Liver (tissue), 9 donors: ENCODE measurements around the gene RD3L. TPM values are rescaled to one million over a fixed set of nuclear protein-coding genes. Genes with fewer than 3 reads are reported as not detected.

Experiments
- DNase-seq: peaks from one replicate; pipeline ENCODE4 v3.0.0-alpha.2; 2017; ENCODE audit warnings: low spot score
- H3K27ac ChIP-seq, 2 donors: one replicate each; pipeline ENCODE4 v1.7.0; 2013; ENCODE audit warnings: inconsistent platforms in 2 of 2, low read length in 2 of 2, control low read depth in 1 of 2, low read depth in 1 of 2, mild to moderate bottlenecking in 1 of 2
- H3K27me3 ChIP-seq, 4 donors: one replicate each; pipeline versions ENCODE4 v1.6.1 to v1.7.0; 2013; ENCODE audit warnings: low read length in 3 of 4, inconsistent platforms in 1 of 4, mild to moderate bottlenecking in 1 of 4, moderate library complexity in 1 of 4; ENCODE audit not compliant: control insufficient read depth in 4 of 4, insufficient read depth in 4 of 4
- H3K36me3 ChIP-seq, 4 donors: one replicate each; pipeline versions ENCODE4 v1.6.1 to v1.7.0; 2013; ENCODE audit warnings: low read length in 3 of 4, mild to moderate bottlenecking in 3 of 4, low read depth in 1 of 4, moderate library complexity in 1 of 4; ENCODE audit not compliant: control insufficient read depth in 4 of 4, insufficient read depth in 3 of 4
- H3K4me1 ChIP-seq, 4 donors: one replicate each; pipeline versions ENCODE4 v1.6.1 to v1.7.0; 2013; ENCODE audit warnings: low read length in 3 of 4, mild to moderate bottlenecking in 3 of 4, moderate library complexity in 1 of 4; ENCODE audit not compliant: control insufficient read depth in 4 of 4, insufficient read depth in 4 of 4
- H3K4me3 ChIP-seq, 3 donors: one replicate each; pipeline versions ENCODE4 v1.6.1 to v1.7.0; 2013; ENCODE audit warnings: low read length in 3 of 3, control low read depth in 1 of 3, low read depth in 1 of 3, mild to moderate bottlenecking in 1 of 3
- H3K9ac ChIP-seq, 2 donors: one replicate each; pipeline ENCODE4 v1.7.0; 2013; ENCODE audit warnings: low read length in 2 of 2, mild to moderate bottlenecking in 2 of 2, moderate library complexity in 2 of 2, control low read depth in 1 of 2, low read depth in 1 of 2
- H3K9me3 ChIP-seq, 4 donors: one replicate each; pipeline versions ENCODE4 v1.6.1 to v1.7.0; 2013; ENCODE audit warnings: low read length in 3 of 4; ENCODE audit not compliant: control insufficient read depth in 4 of 4
- EGR1 ChIP-seq, 2 donors: IDR thresholded peaks; 2 replicates each; pipeline ENCODE4 v1.6.1; 2016 to 2018; ENCODE audit warnings: antibody characterized with exemption in 2 of 2, low read depth in 2 of 2
- FOXA2 ChIP-seq: IDR thresholded peaks from 2 replicates; pipeline ENCODE4 v1.6.1; 2016; ENCODE audit warnings: antibody characterized with exemption
- GABPA ChIP-seq, 2 donors: IDR thresholded peaks in 1 of 2; conservative IDR thresholded peaks in 1 of 2; 2 replicates each; pipeline ENCODE4 v1.6.1; 2016; ENCODE audit warnings: antibody characterized with exemption in 2 of 2, mild to moderate bottlenecking in 1 of 2, moderate library complexity in 1 of 2
- HNF4A ChIP-seq, 2 donors: conservative IDR thresholded peaks; 2 replicates each; pipeline ENCODE4 v1.6.1; 2016; ENCODE audit warnings: antibody characterized with exemption in 2 of 2, mild to moderate bottlenecking in 2 of 2
- NR2F2 ChIP-seq: IDR thresholded peaks from 2 replicates; pipeline ENCODE4 v1.6.1; 2016; ENCODE audit warnings: antibody characterized with exemption
- RXRA ChIP-seq, 2 donors: IDR thresholded peaks; 2 replicates each; pipeline ENCODE4 v1.6.1; 2017 to 2018; ENCODE audit warnings: antibody characterized with exemption in 2 of 2, mild to moderate bottlenecking in 1 of 2
- SP1 ChIP-seq: IDR thresholded peaks from 2 replicates; pipeline ENCODE4 v1.6.1; 2018; ENCODE audit warnings: antibody characterized with exemption, mild to moderate bottlenecking
- TAF1 ChIP-seq: conservative IDR thresholded peaks from 2 replicates; pipeline ENCODE4 v1.6.1; 2016; ENCODE audit warnings: antibody characterized with exemption, mild to moderate bottlenecking
- ZBTB33 ChIP-seq: IDR thresholded peaks from 2 replicates; pipeline ENCODE4 v1.6.1; 2016; ENCODE audit warnings: antibody characterized with exemption
- whole genome bisulfite sequencing: extraction: QIAGEN DNeasy Blood & Tissue Kit; methylation state at CpG from one replicate; pipeline ENCODE4 v1.1.7; 2013; 5-methylcytosine and 5-hydroxymethylcytosine counted together
- polyA plus RNA-seq, 2 donors: library from polyadenylated mRNA; stranded (reverse) in 1 of 2; unstranded in 1 of 2; fragments of 200-250 nt in 1 of 2; fragments of >200 nt in 1 of 2; fragmentation: Nextera tagmentation in 1 of 2; extraction: Ambion mirVana in 1 of 2; gene quantifications; one replicate each; pipeline versions ENCODE4 v1.2.1 to v1.2.3, GENCODE V29; 2013 to 2015
- total RNA-seq, 2 donors: library from RNA; depleted of rRNA; stranded (reverse); fragments of >200 nt; gene quantifications; one replicate each; pipeline ENCODE4 v1.2.3, GENCODE V29; 2014
- TF ChIP-seq, protein P1 (sequence below): IDR thresholded peaks from 2 replicates; pipeline ENCODE4 v1.6.1; 2016; ENCODE audit warnings: antibody characterized with exemption
- TF ChIP-seq, protein P2 (sequence below): fragments of 150-350 bp; IDR thresholded peaks from 2 replicates; pipeline ENCODE4 v1.5.1; 2017; ENCODE audit warnings: improper control_type of control experiment, low read depth, low read length; ENCODE audit not compliant: missing input control
- TF ChIP-seq, protein P3 (sequence below): IDR thresholded peaks from 2 replicates; pipeline ENCODE4 v1.6.1; 2016; ENCODE audit warnings: antibody characterized with exemption, mild to moderate bottlenecking
- donor health status: healthy.
- donor health status: healthy.
- donor health status: healthy.
- donor health status: healthy.
- donor health status: healthy.

Gene RD3L
- total and polyA plus RNA-seq, 4 donors: 0.09 to 0.64 (median 0.19) TPM

GRCh38 chr14:103948442-103948841, 6.1 kb upstream of the RD3L start:
- 76% methylated on average over 2 of the region's 2 CpGs for WGBS

DNA sequence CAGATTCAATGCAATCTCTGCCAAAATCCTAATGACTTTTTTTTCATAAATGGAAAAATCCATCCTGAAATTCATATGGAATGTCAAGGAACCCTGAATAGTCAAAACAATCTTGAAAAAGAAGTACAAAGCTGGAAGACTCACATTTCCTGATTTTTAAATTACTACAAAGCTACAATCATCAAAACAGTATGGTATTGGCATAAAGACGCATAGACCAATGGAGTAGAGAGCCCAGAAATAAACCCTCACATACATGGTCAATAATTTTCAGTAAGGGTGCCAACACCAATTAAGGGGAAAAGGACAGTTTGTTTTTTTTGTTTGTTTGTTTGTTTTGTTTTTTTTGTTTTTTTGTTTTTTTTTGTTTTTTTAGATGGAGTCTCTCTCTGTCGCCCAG, 4.6 kb upstream of the RD3L start:
- H3K27me3 ChIP-seq: peaks cover 0 to 9% (median 2%) of the 10 kb centered on the region in 4 donors
- TF ChIP-seq, protein P1, sequence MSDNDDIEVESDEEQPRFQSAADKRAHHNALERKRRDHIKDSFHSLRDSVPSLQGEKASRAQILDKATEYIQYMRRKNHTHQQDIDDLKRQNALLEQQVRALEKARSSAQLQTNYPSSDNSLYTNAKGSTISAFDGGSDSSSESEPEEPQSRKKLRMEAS: no peak
- TF ChIP-seq FOXA2 (no peak), NR2F2 (no peak)
- no peak overlapping the region for H3K9ac ChIP-seq
- H3K4me1 ChIP-seq: no peaks in the 10 kb centered on the region
- H3K9me3 ChIP-seq: no peaks in the 10 kb centered on the region
- WGBS: 87% methylated on average over 2 of the region's 2 CpGs
- H3K4me3 ChIP-seq: no peak overlapping the region
- no peak overlapping the region for H3K27ac ChIP-seq
- DNase-seq: no peak
- H3K36me3 ChIP-seq: no peaks in the 10 kb centered on the region

More at GRCh38 chr14:103948442-103948841, 6.1 kb upstream of the RD3L start:
- Histone ChIP-seq H3K27ac (no peak overlapping the region), H3K9me3 (no peaks in the 10 kb centered on the region), H3K4me1 (no peaks in the 10 kb centered on the region), H3K9ac (no peak overlapping the region), H3K36me3 (no peaks in the 10 kb centered on the region), H3K4me3 (no peak overlapping the region), H3K27me3 (peaks cover 0 to 3% (median 2%) of the 10 kb centered on the region in 4 donors)
- TF ChIP-seq HNF4A (conservative IDR thresholded peaks at IDR 0.05) (no peak), SP1 (no peak), GABPA (IDR thresholded peaks at IDR 0.05 in 1 of 2, conservative IDR thresholded peaks at IDR 0.05 in 1 of 2) (no peak), NR2F2 (no peak), RXRA (IDR thresholded peaks at IDR 0.05) (no peak), FOXA2 (no peak), ZBTB33 (no peak), EGR1 (IDR thresholded peaks at IDR 0.05; ENCODE audit: low read depth in 2 of 2) (no peak), TAF1 (no peak)
- TF ChIP-seq, protein P2, sequence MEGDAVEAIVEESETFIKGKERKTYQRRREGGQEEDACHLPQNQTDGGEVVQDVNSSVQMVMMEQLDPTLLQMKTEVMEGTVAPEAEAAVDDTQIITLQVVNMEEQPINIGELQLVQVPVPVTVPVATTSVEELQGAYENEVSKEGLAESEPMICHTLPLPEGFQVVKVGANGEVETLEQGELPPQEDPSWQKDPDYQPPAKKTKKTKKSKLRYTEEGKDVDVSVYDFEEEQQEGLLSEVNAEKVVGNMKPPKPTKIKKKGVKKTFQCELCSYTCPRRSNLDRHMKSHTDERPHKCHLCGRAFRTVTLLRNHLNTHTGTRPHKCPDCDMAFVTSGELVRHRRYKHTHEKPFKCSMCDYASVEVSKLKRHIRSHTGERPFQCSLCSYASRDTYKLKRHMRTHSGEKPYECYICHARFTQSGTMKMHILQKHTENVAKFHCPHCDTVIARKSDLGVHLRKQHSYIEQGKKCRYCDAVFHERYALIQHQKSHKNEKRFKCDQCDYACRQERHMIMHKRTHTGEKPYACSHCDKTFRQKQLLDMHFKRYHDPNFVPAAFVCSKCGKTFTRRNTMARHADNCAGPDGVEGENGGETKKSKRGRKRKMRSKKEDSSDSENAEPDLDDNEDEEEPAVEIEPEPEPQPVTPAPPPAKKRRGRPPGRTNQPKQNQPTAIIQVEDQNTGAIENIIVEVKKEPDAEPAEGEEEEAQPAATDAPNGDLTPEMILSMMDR: no peak
- TF ChIP-seq, protein P1: no peak
- TF ChIP-seq, protein P3, sequence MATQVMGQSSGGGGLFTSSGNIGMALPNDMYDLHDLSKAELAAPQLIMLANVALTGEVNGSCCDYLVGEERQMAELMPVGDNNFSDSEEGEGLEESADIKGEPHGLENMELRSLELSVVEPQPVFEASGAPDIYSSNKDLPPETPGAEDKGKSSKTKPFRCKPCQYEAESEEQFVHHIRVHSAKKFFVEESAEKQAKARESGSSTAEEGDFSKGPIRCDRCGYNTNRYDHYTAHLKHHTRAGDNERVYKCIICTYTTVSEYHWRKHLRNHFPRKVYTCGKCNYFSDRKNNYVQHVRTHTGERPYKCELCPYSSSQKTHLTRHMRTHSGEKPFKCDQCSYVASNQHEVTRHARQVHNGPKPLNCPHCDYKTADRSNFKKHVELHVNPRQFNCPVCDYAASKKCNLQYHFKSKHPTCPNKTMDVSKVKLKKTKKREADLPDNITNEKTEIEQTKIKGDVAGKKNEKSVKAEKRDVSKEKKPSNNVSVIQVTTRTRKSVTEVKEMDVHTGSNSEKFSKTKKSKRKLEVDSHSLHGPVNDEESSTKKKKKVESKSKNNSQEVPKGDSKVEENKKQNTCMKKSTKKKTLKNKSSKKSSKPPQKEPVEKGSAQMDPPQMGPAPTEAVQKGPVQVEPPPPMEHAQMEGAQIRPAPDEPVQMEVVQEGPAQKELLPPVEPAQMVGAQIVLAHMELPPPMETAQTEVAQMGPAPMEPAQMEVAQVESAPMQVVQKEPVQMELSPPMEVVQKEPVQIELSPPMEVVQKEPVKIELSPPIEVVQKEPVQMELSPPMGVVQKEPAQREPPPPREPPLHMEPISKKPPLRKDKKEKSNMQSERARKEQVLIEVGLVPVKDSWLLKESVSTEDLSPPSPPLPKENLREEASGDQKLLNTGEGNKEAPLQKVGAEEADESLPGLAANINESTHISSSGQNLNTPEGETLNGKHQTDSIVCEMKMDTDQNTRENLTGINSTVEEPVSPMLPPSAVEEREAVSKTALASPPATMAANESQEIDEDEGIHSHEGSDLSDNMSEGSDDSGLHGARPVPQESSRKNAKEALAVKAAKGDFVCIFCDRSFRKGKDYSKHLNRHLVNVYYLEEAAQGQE: no peak
- DNase-seq: no peak
